COR-L47 (cell line): ENCODE results near the gene MGAT2.
"Not testable (repeated sequence)": the region's sequence is repeated elsewhere in the genome, so short reads cannot be mapped to it uniquely, and the experiment has no call there.

Experiments
- DNase-seq: peaks from one replicate; lab custom pipeline; 2025; lab: John Stamatoyannopoulos, UW

MGAT2 gene

DNA sequence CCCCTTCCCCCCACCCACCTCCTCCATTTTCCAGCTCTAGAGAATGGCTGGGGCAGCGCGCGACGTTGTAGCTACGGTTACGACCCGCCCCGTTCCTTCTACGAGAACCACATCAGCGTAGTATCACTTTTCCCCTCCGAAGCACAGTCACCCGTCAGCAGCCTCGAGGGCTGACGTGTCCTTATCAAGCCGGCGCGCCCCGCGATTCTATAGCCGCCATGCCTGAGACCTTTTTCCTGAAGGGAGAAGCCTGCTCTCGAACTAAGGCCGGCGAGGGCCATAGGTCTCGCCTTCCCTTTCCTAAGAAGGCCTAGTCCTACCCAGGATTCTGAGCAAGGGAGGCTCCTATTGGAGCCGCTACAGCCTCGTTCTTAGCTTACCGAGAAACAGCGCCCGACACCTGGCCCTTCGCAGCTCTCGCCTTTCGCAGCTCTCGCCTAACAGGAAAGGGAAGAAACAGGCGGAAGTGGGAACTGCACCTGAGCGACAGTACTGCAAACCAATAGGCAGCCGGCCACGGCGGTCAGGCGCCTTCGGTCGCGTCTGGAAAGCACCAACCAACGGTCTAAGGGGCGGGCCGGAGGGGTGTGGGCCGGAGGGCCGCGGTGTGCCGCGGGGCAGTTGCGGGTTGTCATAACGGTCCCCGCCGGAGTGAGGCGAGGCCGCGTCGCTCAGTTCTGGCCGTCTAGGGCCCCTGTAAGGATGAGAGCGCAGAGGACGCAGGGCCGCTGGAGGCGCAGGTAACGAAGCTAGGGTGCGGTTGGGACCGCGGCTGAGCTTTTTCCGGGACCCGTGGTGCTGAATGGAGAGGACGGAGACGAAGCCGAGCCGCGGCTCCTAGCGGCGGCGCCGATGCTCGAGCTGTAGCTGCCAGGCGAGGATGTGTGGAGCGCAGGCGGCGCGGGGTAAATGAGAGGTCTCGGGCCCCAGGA is at the start of gene MGAT2, which contains the start of gene RPL36AL:
MGAT2 (plus strand) TSS at position 618 of the 932 bp plus-strand sequence. CDS start 470 bp downstream, outside the sequence.
RPL36AL (minus strand) TSS at position 445 of the 932 bp plus-strand sequence. CDS start 1,522 bp downstream, outside the sequence.
- peak; percentile 96 for DNase-seq

DNA sequence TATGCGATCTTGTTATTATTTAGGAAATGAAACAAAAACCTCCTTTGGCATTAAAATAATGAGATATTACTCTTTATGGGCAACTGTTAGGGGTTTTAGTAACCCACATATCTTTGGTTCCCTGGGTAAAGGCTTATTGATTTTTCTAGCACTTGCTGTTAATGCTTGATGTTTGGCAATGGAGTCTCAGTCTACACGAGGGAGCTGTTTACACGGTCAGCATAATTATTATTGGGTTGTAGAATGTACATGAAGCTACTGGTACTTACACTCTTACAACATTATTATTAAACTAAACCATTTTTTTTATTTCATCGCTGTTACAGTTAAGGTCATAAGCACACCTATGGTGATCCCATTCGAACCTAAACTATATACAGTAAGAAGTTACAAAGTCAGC is 46.6 kb upstream of the MGAT2 start:
- DNase-seq: no peak

DNA sequence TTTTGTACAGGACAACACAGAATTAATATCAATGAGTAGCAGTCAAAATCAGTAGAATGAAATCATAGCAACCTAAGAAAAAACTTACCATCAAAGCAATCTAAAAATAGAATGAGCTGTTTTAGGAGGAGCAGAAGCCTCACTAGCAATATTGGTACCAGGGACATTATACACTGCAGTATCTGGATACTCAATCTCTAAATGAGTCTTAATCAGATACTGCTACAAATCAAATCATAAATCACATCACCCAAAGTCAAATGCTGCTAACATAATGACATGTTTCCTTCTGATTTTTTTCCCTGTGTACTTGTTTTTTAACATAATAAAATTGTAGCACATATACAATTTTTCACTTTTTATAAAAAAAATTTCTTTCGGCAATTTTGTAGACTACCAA is 42.5 kb upstream of the MGAT2 start:
- no peak for DNase-seq

DNA sequence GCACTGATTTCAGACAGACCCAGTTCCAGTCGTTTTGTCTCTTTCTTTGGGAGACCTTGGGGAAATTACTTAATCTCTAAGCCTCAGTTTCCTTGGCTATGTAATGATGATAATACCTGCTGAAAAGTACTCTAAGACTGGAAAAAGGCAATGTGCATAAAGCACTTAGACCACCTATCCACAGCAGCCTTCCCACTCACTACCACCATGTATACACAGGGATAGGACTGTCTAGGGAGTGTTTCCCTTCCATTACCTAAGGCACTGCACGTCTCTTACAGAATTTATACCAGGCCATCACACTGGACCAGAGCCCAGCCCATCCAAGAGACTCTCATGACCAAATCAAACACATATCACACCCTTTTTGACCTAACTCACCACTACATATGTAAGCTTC is 40.8 kb upstream of the MGAT2 start:
- no peak for DNase-seq

DNA sequence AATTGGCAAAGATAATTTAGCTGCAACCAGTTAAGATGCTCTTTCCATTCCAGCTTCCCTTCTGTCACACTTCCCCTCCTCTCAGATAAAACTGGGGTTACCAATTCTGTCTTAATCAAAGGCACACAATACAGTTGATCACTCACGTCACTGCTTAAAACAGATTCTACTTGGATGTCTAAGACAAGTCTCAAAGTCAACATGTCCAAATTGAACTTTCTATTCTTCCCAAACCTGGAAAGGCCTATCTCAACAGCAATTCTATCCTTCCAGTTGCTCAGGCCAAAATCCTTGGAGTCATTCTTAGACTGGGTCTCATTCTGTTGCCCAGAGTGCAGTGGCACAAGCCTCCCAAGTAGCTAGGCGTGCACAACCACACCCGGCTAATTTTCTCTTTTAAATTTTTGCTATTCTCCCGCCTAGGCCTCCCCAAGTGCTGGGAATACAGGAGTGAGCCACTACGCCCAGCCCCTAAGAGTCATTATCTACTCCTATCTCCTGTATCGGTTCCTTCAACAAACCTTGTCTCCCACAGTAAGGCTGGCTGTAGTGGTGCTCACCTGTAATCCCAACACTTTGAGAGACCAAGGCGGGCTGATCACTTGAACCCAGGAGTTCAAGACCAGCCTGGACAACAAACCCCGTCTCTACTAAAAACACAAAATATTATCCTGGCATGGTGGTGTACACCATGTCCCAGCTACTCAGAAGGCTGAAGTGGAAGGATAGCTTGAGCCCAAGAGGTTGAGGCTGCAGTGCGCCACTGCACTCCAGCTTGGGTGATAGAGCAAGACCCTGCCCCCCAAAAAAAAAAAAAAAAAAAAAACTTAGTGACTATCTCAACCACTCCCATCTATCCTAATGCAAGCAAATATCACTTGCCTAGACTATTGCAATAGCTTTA is 39.1 kb upstream of the MGAT2 start:
- no peak for DNase-seq

DNA sequence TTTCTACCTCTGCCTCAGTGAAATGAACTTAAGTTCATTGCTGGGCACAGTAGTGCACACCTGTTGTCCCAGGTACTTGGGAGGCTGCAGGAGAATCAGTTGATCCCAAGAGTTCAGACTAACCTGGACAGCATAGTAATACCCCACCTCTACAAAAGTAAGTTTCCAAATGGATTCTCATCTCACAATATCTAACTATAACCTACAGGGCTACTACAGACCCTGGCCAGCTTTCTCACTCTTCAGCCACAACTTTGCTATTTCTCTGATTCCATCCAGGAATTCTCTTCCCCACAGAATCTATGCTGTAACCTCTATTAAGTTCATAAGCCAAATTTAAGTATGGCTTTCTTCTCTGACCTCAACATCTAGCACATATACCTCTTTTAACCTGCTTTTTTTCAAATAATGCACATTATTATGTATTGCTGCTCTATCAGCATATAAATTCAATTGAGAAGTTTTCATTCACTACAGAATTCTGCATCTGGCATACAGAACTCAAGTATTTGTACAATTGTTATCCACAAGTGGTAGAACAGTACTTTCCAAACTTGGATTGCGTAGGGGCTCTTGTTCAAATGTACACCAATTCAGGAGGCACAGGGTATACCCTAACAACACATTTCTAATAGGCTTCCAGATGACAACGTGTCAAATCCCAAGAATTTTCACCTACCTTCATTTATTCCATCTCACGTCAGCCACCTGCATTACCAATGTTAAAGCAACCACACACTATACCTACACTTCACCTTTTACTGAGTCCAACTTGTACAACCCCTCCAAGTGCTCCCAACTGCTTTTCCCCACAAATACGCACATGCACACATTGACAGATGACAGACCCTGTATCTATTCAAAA is 38.3 kb upstream of the MGAT2 start:
- DNase-seq: no peak

DNA sequence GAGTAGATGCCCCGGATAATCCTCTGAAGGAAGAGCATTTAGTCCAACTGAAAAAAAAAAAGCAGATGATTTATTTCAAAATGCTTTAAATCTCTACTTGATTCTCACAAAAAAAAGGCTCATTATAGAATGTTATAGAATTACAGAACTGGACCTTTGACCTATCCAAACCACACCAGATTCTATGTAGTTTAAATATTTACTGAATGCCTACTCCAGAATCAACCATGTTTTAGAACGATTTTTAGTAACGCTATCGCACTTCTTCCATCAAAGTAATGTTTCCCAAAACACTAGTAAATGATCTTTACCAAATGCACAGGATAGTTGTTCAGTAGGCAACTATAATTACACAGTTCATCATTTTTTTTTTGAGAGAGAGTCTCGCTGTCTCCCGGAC is 37.0 kb upstream of the MGAT2 start:
- DNase-seq: no peak

DNA sequence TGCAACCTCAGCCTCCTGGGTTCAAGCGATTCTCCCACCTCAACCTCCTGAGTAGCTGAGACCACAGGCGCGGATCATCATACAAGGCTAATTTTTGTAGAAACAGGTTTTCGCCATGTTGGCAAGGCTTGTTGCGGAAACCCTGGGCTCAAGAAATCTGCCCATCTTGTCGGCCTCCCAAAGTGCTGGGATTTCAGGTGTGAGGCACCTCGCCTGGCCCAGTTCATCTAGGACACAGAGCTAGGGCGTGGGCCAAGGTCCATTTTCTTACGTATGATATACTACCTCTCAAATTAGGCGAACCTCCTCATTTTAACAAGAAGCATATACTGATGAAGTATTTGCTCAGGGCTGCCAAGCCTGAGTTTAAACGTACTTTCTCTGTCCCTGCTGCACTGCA is 36.5 kb upstream of the MGAT2 start:
- DNase-seq: no peak

DNA sequence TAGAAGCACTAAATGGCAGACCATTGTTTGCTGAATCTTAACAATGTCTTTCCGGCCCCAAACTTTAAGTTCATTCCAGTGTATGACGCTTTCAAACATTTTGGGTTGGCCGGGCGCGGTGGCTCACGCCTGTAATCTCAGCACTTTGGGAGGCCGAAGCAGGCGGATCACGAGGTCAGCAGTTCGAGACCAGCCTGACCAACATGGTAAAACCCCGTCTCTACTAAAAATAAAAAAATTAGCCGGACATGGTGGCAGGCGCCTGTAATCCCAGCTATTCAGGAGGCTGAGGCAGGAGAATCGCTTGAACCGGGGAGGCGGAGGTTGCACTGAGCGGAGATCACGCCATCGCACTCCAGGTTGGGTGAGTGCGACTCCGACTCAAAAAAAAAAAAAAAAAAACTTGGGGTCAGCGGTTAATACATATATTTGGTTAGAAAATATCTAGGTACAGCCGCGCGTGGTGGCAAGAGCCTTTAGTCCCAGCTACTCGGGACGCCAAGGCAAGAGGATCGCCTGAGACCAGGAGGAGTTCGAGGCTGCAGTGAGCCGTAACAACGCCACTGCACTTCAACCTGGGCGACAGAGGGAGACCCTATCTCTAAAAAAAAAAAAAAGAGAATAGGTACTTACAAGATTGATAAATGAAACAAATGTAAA is 35.5 kb upstream of the MGAT2 start:
- not testable (repeated sequence) for DNase-seq

DNA sequence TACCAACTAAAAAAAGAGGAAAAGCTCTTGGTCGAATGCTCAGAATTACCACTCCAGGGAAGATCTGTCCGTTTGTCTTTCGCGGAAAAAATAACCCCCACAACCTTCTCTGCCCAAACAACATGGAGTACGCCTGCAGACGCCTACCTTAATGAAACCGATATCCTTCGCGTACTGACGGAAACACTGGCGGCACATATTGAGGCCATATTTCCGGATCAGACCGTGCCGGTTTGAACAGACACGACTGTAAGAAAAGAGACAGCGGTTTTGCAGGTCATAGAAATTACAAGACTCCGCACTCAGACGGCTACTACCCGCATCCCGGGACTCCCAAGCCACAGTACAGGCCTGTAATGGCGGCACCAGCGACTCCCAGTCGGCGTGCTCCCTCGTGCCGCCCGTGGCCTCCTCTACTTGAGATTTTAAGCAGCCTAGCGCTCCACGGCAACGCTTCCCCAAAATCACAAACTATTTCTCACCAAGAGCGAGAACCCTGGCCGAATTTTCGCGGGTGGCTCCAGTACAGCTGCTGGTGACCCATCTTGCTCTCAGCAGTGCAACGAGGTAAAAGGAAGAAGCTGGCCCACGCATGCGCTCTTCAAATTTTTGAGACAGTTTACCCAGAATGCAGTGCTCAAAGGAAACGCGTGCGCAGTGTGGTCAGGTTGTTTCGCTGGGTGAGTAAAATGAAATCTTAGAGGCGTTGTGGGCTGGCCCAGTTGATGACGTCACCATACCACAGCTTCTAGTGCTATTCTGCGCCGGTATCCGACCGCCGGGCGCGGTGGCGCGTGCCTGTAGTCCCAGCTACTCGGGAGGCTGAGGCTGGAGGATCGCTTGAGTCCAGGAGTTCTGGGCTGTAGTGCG is 34.6 kb upstream of the MGAT2 start, which contains the start of gene RPS29:
RPS29 (minus strand) TSS at position 578 of the 870 bp plus-strand sequence; CDS start at position 544, 34 bp downstream.
- peak; percentile 98 for DNase-seq

DNA sequence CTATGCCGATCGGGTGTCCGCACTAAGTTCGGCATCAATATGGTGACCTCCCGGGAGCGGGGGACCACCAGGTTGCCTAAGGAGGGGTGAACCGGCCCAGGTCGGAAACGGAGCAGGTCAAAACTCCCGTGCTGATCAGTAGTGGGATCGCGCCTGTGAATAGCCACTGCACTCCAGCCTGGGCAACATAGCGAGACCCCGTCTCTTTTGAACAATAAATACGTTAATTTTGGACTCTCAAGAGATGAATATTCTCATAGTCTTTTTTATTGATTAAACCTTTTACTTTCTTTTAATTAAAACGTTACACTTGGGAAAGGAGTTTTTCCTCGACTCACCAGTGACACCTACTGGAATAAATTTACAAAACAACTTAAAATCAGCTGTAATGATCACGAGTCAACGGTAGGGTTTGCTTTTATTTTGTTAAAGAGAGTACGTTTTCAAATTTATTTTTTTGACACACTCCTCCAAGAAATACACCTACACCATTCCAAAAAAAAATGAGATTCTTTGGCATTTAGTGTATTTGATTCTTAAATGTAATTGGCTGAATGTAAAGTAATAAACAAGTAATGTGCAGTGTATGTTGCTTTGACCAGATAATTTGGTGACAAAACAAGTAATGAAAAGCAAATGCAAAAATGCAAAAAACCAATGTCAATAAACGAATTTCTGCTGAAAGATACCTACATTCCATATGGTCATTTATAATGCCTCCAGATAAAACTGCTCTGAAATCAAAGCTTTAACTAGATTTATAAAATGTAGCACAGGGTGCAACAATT is 33.7 kb upstream of the MGAT2 start:
- DNase-seq: peak; percentile 57

DNA sequence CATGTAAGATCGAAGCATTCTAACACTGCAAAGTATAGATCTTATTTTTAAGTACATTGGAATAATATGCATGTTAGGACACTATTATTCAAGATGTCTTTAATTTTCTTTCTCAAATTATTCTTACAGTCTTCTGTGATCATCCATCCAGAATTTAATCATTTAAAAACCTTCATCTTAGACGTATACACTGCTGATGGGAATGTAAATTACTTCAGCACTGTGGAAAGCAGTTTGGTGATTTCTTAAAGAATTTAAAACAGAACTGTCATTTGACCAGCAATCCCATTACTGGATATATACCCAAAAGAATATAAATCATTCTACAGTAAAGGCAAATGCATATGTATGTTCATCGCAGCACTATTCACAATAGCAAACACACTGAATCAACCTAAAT is 31.2 kb upstream of the MGAT2 start:
- no peak for DNase-seq

DNA sequence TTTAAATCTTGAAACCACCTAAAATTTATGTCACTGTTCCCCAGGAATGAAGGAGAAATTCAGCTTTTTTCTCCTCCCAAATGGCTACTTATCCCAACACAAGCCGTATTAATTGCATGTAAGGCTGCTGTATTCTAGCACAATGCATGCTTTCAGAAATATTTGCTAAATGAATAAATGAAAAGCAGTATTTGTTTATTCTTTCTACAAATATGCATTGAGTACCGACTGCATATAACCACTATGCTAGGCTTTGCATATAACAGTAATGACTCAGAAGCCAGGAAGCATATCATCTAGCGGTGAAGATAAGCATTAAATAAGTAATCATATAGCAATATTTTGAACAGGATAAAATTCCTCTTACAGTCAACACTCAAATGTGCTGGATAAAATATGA is 27.6 kb upstream of the MGAT2 start:
- no peak for DNase-seq

DNA sequence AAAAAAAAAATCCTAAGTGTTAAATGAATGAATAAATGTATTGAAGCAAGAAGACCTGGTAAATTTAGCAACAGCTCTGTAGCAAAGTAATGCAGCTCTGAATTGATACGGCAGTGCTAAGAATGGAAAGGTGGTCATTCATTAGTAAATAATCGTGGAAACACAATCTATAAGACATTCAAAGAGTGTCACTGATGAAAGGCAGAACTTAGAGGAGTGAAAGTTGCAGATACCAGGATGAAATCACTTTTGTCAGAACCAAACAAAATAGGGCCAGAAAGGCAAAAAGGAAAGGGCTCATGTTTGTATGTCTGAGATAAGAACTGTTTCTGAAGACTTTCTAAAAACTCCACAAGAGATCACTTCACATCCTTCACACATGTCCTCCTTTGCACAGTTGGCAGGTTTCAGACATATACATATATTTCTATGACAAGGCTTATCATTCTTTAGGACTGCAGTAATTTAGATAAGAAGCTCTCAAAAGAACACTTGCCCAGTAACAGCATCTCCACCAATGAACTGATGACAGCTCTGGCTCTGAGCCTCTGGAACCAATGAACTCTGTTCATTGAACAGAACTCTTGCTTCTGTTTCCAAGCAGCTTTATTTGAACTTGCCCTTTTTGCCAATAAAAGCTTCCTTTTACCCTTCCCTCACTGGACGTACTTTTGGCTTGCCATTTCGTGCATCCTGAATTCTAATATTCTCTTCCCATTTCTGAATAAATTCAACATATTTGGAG is 26.1 kb upstream of the MGAT2 start:
- no peak for DNase-seq

DNA sequence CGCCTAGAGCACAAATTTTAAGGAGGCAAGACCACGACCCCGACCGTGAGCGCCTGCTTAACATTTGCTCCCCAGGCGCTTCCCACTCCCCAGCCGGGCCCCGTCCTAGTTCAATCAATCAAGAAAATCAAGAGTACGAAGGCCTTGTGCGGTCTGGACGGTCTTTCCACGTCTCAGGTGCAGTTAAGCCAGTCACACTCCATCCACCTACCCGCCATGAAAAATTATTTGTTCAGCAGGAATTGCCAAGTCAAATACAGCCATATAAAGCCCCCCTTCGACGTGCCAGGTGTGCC is 22.5 kb upstream of the MGAT2 start:
- DNase-seq: no peak

DNA sequence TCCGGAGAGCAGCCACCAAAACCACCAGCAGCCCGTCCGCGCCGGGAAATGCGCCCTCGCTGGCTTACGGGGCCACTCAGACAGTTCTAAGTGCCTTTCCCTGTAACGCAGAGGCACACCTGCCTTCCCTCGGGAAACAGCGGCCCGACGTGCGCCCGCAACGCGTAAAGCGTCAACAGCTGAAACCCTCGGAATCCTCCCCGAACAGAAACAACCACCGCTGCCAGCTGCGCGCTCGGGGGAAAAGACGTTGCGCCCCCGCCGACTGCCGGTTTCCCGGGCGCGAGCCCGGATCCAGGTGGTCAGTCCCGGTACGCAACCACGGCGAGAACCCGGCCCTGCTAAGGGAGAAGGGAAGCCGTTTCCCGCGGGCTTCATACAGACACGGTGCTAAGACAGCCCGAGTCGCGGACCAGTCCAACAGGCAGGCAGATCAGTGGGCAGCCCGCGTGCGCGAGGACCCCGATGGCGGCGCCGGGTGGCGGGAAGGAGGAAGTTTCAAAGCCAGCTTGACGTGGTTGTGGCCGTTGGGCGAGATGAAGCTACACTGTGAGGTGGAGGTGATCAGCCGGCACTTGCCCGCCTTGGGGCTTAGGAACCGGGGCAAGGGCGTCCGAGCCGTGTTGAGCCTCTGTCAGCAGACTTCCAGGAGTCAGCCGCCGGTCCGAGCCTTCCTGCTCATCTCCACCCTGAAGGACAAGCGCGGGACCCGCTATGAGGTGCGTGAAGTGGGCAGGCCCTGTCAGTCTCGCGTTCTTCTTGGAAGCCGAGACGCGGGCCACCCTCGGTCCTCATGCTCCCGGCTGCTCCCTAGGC is 21.9 kb upstream of the MGAT2 start, which contains the start of gene LRR1:
LRR1 (plus strand) TSS at position 456 of the 816 bp plus-strand sequence; CDS start at position 537, 81 bp downstream.
- DNase-seq: peak; percentile 77

DNA sequence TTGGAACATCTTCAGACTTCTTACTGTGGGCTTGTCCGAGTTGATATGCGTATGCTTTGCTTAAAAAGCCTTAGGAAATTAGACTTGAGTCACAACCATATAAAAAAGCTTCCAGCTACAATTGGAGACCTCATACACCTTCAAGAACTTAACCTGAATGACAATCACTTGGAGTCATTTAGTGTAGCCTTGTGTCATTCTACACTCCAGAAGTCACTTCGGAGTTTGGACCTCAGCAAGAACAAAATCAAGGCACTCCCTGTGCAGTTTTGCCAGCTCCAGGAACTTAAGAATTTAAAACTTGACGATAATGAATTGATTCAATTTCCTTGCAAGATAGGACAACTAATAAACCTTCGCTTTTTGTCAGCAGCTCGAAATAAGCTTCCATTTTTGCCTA is 13.0 kb upstream of the MGAT2 start:
- no peak for DNase-seq

DNA sequence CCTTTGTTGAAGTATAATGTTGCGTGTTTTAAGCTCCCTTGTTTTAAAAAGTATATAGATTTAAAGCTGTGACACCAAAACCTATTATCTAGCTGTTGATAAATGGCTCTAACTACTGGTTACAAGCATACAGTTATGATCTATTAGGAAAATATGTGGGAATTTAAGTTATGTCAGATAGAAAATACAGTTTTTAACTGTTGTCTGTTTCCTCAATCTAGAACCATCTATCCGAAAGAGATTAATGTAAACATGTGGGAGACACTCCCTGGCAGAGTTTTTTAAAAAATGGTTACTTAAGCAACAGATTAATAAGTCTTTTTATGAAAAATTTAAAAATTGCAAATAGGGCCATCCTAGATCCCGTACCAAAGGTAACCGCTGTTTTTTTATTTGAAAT is 8.3 kb upstream of the MGAT2 start:
- no peak for DNase-seq
